ENCODE data around the gene ZNF185.

ZNF185 gene

DNA sequence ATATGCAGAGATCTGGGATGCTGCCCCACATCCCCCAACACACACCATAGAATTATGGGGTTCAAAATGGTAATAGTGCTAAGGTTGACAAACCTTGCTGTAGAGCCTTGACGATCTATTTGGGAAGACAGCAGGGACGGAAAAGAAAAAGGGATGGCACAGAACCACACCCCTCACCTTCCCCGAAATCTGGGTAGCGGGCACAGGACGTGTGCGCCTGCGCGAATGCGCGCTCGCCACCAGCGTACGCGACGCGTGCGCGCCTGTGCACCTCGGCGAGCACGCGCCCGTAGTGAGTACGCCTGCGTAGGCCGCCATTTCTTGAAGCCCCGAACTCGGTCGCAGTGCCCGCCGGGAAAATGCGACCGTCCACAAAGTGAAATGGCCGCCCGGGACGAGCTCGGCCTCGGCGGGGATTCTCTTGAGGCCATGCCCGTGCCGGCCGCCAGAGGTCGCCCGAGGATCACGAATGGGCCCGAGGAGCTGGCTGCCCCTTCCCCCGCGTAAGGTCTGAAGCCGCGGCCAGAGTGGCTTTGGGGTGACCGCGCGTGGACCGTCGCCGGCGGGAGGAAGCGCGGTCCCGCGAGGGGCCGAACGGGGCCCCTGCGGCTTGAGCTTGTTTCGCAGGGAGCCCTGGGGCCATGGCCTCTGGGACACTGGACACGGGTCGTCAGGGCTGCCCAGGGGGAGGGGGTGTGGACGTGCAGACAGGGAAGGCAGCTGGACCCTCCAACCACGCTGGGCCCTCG, 43.6 kb downstream of the ZNF185 start:
- in situ Hi-C loops (cut with HindIII; ENCODE audit: low pct_ligation_motif_present, low sequenced_read_pairs), result no loop called here
- H3K27ac ChIP-seq, result peak overlapping the region; percentile 29
- TF ChIP-seq, protein P1, sequence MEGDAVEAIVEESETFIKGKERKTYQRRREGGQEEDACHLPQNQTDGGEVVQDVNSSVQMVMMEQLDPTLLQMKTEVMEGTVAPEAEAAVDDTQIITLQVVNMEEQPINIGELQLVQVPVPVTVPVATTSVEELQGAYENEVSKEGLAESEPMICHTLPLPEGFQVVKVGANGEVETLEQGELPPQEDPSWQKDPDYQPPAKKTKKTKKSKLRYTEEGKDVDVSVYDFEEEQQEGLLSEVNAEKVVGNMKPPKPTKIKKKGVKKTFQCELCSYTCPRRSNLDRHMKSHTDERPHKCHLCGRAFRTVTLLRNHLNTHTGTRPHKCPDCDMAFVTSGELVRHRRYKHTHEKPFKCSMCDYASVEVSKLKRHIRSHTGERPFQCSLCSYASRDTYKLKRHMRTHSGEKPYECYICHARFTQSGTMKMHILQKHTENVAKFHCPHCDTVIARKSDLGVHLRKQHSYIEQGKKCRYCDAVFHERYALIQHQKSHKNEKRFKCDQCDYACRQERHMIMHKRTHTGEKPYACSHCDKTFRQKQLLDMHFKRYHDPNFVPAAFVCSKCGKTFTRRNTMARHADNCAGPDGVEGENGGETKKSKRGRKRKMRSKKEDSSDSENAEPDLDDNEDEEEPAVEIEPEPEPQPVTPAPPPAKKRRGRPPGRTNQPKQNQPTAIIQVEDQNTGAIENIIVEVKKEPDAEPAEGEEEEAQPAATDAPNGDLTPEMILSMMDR (IDR thresholded peaks at IDR 0.05; ENCODE audit: low read depth, low read length, missing control alignments), result peak; percentile 78
- no peaks in the 10 kb centered on the region for H3K27me3 ChIP-seq (replicated peaks)
- H3K4me3 ChIP-seq (ENCODE audit: low read depth, low read length), result peak overlapping the region; percentile 70
- no peaks in the 10 kb centered on the region for H3K36me3 ChIP-seq (replicated peaks)
- DNase-seq, result peak; percentile 82

DNA sequence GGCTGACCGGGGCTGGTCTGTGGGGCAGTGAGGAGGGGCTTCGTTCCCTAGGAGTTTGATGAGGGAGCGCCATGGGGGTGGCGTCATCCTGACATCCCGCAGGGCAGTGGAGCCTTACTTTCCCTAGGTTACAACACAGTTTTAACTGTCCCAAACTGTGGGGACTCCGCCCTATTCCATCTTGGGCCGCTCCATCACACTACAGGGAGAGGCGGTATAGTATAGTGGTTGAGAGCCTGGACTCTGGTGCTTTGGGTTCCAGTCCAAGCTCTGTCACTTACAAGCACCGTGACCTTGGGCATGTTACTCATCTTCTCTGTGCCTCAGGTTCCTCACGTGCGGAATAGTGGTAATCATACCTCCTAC, 44.2 kb downstream of the ZNF185 start:
- H3K36me3 ChIP-seq (replicated peaks), result no peaks in the 10 kb centered on the region
- in situ Hi-C loops (cut with HindIII; ENCODE audit: low pct_ligation_motif_present, low sequenced_read_pairs), result no loop called here
- DNase-seq, result no peak
- TF ChIP-seq, protein P1 (IDR thresholded peaks at IDR 0.05; ENCODE audit: low read depth, low read length, missing control alignments), result no peak
- peak overlapping the region; percentile 29 for H3K27ac ChIP-seq
- no peaks in the 10 kb centered on the region for H3K27me3 ChIP-seq (replicated peaks)
- peak overlapping the region; percentile 64 for H3K4me3 ChIP-seq (ENCODE audit: low read depth, low read length)

DNA sequence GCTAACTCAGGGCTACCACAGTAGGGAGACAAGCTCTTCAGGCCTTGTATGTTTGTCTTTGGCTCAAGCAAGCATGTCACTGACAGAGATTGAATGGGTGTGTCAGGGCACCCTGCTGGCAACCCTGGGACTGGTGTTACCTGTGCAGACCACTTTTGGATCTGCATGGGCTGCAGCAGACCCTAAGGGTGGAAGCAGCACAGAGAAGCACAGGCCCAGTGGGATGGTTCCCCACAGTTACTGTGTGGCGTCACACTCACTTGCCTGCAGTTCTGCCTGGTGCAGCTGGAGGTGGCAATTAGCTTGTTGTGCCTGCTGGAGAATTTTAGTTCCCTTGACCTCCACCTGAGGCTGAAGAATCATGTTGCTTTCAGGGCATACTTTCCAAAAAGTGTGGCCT, 46.0 kb downstream of the ZNF185 start:
- in situ Hi-C loops (cut with HindIII; ENCODE audit: low pct_ligation_motif_present, low sequenced_read_pairs), result no loop called here
- Histone ChIP-seq H3K36me3 (replicated peaks) (no peaks in the 10 kb centered on the region), H3K27me3 (replicated peaks) (no peaks in the 10 kb centered on the region), H3K4me3 (ENCODE audit: low read depth, low read length) (no peak overlapping the region), H3K27ac (no peak overlapping the region)
- no peak for DNase-seq
- TF ChIP-seq, protein P1 (IDR thresholded peaks at IDR 0.05; ENCODE audit: low read depth, low read length, missing control alignments), result no peak

DNA sequence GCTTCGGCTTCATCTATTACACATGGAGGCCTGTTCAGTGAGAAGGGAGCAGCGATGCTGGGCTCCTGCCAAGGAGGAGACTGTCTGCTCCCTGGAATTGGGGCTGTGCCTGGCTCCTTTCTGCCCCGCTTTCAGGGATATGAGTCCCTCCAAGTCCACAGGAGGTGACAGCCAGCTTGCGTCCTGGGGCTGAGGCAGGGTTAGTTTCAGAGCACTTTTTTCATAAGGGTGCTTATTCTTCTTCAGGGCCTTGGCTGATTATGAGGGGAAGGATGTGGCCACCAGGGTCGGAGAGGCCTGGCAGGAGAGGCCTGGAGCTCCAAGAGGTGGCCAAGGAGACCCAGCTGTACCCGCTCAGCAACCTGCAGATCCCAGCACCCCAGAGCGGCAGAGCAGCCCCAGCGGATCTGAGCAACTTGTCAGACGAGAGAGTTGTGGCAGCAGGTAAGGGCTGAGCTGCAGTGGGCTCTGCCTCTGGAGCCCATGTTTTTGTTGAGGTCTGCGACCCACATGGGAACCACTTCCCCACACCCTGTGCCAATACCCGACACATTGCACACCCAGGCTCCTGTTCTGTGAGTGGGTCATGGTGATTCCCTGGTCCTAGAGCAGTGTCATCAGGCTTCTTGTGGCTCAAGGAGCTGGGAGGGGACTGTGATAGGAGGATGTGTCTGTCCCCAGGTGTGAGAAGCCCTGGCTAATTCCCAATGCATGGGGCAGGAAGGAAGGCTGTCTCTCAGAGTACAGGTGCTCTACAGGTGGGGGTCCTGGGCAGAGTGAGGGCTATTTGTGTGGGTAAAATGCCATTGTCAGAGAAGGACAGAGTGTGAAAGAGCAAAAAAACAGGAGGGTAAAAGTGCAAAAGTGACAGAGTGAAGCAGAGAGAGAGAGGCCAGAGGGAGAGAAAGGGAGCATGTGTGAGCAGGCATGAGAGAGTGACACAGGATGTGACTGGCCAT, 47.4 kb downstream of the ZNF185 start:
- no peak overlapping the region for H3K27ac ChIP-seq
- no peaks in the 10 kb centered on the region for H3K36me3 ChIP-seq (replicated peaks)
- TF ChIP-seq, protein P1 (IDR thresholded peaks at IDR 0.05; ENCODE audit: low read depth, low read length, missing control alignments), result no peak
- DNase-seq, result no peak
- in situ Hi-C loops (cut with HindIII; ENCODE audit: low pct_ligation_motif_present, low sequenced_read_pairs), result no loop called here
- H3K4me3 ChIP-seq (ENCODE audit: low read depth, low read length), result no peak overlapping the region
- H3K27me3 ChIP-seq (replicated peaks), result no peaks in the 10 kb centered on the region

DNA sequence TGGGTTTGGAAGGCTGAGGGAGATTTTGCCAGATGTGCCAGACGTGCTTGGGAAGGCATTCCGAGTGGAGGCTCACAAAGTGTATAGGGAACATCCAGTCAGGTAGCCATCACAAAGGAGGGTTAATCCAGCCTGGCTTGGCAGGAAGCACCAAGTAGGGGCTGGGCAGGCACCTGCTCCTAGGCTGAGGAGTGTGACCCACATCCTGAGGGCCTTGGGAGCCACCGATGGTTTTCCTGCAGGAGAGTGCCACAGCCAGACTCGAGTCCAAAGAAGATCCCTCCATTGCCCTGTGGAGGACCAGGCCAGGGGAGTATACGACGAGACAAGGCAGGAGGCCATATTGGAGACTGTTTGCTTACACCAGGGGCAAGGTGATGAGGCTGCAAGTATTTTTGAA, 48.8 kb downstream of the ZNF185 start:
- in situ Hi-C loops (cut with HindIII; ENCODE audit: low pct_ligation_motif_present, low sequenced_read_pairs), result no loop called here
- Histone ChIP-seq H3K27ac (no peak overlapping the region), H3K4me3 (ENCODE audit: low read depth, low read length) (no peak overlapping the region), H3K27me3 (replicated peaks) (no peaks in the 10 kb centered on the region), H3K36me3 (replicated peaks) (no peaks in the 10 kb centered on the region)
- TF ChIP-seq, protein P1 (IDR thresholded peaks at IDR 0.05; ENCODE audit: low read depth, low read length, missing control alignments), result no peak
- no peak for DNase-seq

Measured in brain microvascular endothelial cell (primary cell).